K562 (cell line): ENCODE data around the gene AMN1. TPM values are rescaled to one million over a fixed set of nuclear protein-coding genes. Genes with fewer than 3 reads are reported as not detected.
A peak's percentile ranks its signal among the peaks of the same experiment; 100 is the strongest.

Experiments
- ATF2 ChIP-seq: sonication (generic); formaldehyde crosslinking; IDR thresholded peaks from 2 replicates; pipeline ENCODE4 v1.8.1; 2022; ENCODE audit warnings: missing genetic modification reagents
- CREBBP ChIP-seq: IDR thresholded peaks from one replicate; pipeline ENCODE4 v1.6.1; 2012; ENCODE audit warnings: low read depth, mild to moderate bottlenecking, control low read depth, inconsistent platforms, low read length
- E2F5 ChIP-seq: sonication (generic); formaldehyde crosslinking; IDR thresholded peaks from 2 replicates; pipeline ENCODE4 v1.8.0; 2022; ENCODE audit warnings: mild to moderate bottlenecking, missing genetic modification reagents
- E4F1 ChIP-seq: fragments of 250-450 bp; sonication (Bioruptor Pico); IDR thresholded peaks from 2 replicates; pipeline ENCODE4 v1.5.0; 2021; ENCODE audit warnings: mild to moderate bottlenecking, borderline replicate concordance
- EP300 ChIP-seq: IDR thresholded peaks from 2 replicates; pipeline ENCODE4 v1.6.1; 2012; ENCODE audit warnings: low read length, improper control_type of control experiment
- HNRNPLL ChIP-seq: fragments of 200-400 bp; formaldehyde crosslinking; IDR thresholded peaks from 2 replicates; pipeline ENCODE4 v1.6.1; 2017; ENCODE audit warnings: low read length, low read depth, mild to moderate bottlenecking; ENCODE audit not compliant: poor library complexity, severe bottlenecking
- MAFG ChIP-seq: fragments of 450-650 bp; conservative IDR thresholded peaks from 2 replicates; pipeline ENCODE4 v1.6.1; 2016; ENCODE audit warnings: missing genetic modification characterization, missing compliant biosample characterization
- MAX ChIP-seq: sonication (generic); formaldehyde crosslinking; IDR thresholded peaks from 2 replicates; pipeline ENCODE4 v1.9.0; 2022; ENCODE audit warnings: mild to moderate bottlenecking, missing genetic modification reagents
- MYNN ChIP-seq, 2 experiments: sonication (generic); formaldehyde crosslinking in 1 of 2; IDR thresholded peaks; 2 replicates each; pipeline versions ENCODE4 v1.5.0 to v1.6.1; 2016 to 2020; ENCODE audit warnings: antibody characterized with exemption in 1 of 2, missing genetic modification reagents in 1 of 2
- NFATC3 ChIP-seq: fragments of 450-650 bp; IDR thresholded peaks from 2 replicates; pipeline ENCODE4 v1.6.1; 2017; ENCODE audit warnings: mild to moderate bottlenecking
- PTBP1 ChIP-seq: fragments of 200-400 bp; formaldehyde crosslinking; IDR thresholded peaks from 2 replicates; pipeline ENCODE4 v1.6.1; 2017; ENCODE audit warnings: low read depth, low read length
- TARDBP ChIP-seq: fragments of 450-650 bp; IDR thresholded peaks from 2 replicates; pipeline ENCODE4 v1.6.1; 2016
- ZC3H4 ChIP-seq: sonication (generic); formaldehyde crosslinking; IDR thresholded peaks from 2 replicates; pipeline ENCODE4 v1.9.0; 2021; ENCODE audit warnings: missing genetic modification reagents, borderline replicate concordance
- ZFP36 ChIP-seq: fragments of 150-350 bp; IDR thresholded peaks from 2 replicates; pipeline ENCODE4 v1.6.1; 2018; ENCODE audit warnings: low read length, low read depth; ENCODE audit not compliant: partially characterized antibody
- ZFP91 ChIP-seq: sonication (generic); formaldehyde crosslinking; IDR thresholded peaks from 2 replicates; pipeline ENCODE4 v1.8.0; 2022; ENCODE audit warnings: mild to moderate bottlenecking, missing genetic modification reagents
- ZKSCAN1 ChIP-seq: fragments of 150-350 bp; IDR thresholded peaks from 2 replicates; pipeline ENCODE4 v1.6.1; 2016; ENCODE audit warnings: low read depth, low read length
- ZNF184 ChIP-seq: sonication (generic); formaldehyde crosslinking; IDR thresholded peaks from 2 replicates; pipeline ENCODE4 v1.5.0; 2020; ENCODE audit warnings: missing genetic modification reagents
- ZNF280B ChIP-seq: fragments of 250-450 bp; sonication (Bioruptor Pico); IDR thresholded peaks from 2 replicates; pipeline ENCODE4 v1.5.1; 2021; ENCODE audit warnings: mild to moderate bottlenecking
- ZNF384 ChIP-seq: IDR thresholded peaks from 2 replicates; pipeline ENCODE4 v1.6.1; 2012; ENCODE audit warnings: low read depth, low read length, improper control_type of control experiment
- ZNF695 ChIP-seq: fragments of 450-650 bp; formaldehyde crosslinking; IDR thresholded peaks from 2 replicates; pipeline ENCODE4 v1.4.0; 2020; ENCODE audit warnings: mild to moderate bottlenecking, moderate library complexity
- polyA plus RNA-seq, 8 experiments: library from polyadenylated mRNA; depleted of rRNA in 4 of 8; stranded (reverse) in 5 of 8; unstranded in 3 of 8; fragments of >200 nt; fragmentation: Nextera tagmentation in 2 of 8; fragmentation: Illumina TruSeq in 1 of 8; extraction: Ambion mirVana in 2 of 8; extraction: Trizol in 1 of 8; gene quantifications; 2 replicates each; pipeline versions ENCODE4 v1.2.1 to v1.2.3, GENCODE V29; 2011 to 2014; ENCODE audit warnings: inconsistent platforms in 1 of 8, missing spikeins in 1 of 8
- total RNA-seq, 7 experiments: library from RNA; depleted of rRNA in 6 of 7; stranded (reverse); fragments of >200 nt in 6 of 7; fragmentation: Illumina TruSeq in 2 of 7; extraction: Trizol in 2 of 7; gene quantifications; 2 replicates each; pipeline versions ENCODE4 v1.2.1 to v1.2.3, GENCODE V29; 2011 to 2021; ENCODE audit warnings: low replicate concordance in 1 of 7

AMN1 gene
- total and polyA plus RNA-seq, 9 of the 15 experiments (the other 6 are each of a cell fraction or from before 2014, with no cell fraction given), result 5.2 to 27.6 (median 13.0) TPM

- TF ChIP-seq ZFP91 (no peak), ZKSCAN1 (no peak), NFATC3 (no peak), ZFP36 (peak; percentile 28), E2F5 (CRISPR knock-in tag) (no peak), PTBP1 (no peak), MYNN (IDR thresholded peaks at IDR 0.05) (no peak), MYNN (CRISPR knock-in tag; IDR thresholded peaks at IDR 0.05) (no peak), MAX (CRISPR knock-in tag) (no peak), HNRNPLL (no peak), ZNF184 (no peak), ATF2 (CRISPR knock-in tag) (no peak), CREBBP (no peak), ZNF695 (CRISPR knock-in tag) (no peak), EP300 (peak; percentile 12; the same call in 1 of the 2 replicates), ZC3H4 (no peak), TARDBP (no peak), MAFG (tag) (no peak), E4F1 (CRISPR knock-in tag) (no peak), ZNF280B (CRISPR knock-in tag) (0 out of 2 replicates have a peak, but pooled peaks have one; percentile 58), ZNF384 (no peak; the same call in 1 of the 2 replicates)
These were observed 46.5 kb downstream of the AMN1 start (continued) for GRCh38 chr12:31682136-31682962.
